ENCODE measurements around the gene RPS6KB1.
"Not testable (repeated sequence)": the region's sequence is repeated elsewhere in the genome, so short reads cannot be mapped to it uniquely, and the experiment has no call there.

Gene RPS6KB1

GRCh38 chr17:59916446-59916845 is 23.5 kb downstream of the RPS6KB1 start:
- no peak for ATAC-seq
- TF ChIP-seq ISL1 (CRISPR knock-in tag; IDR thresholded peaks at IDR 0.05): no peak
- no peak for TF ChIP-seq TCF4 (CRISPR knock-in tag; IDR thresholded peaks at IDR 0.05; ENCODE audit: borderline replicate concordance)
- TF ChIP-seq CSRNP3 (CRISPR knock-in tag; IDR thresholded peaks at IDR 0.05): no peak
- no peak for TF ChIP-seq ESRRG (CRISPR knock-in tag; IDR thresholded peaks at IDR 0.05)
- TF ChIP-seq CSDC2 (CRISPR knock-in tag; IDR thresholded peaks at IDR 0.05): no peak
- no peak for TF ChIP-seq ZNF565 (CRISPR knock-in tag; conservative IDR thresholded peaks at IDR 0.05; ENCODE audit: low read depth)
- no peak for TF ChIP-seq ZNF8 (CRISPR knock-in tag; IDR thresholded peaks at IDR 0.05)
- no peak for TF ChIP-seq RARB (CRISPR knock-in tag; IDR thresholded peaks at IDR 0.05)
- no peak for TF ChIP-seq CREB5 (CRISPR knock-in tag; IDR thresholded peaks at IDR 0.05; ENCODE audit: low read depth)
- TF ChIP-seq ZFP30 (CRISPR knock-in tag; IDR thresholded peaks at IDR 0.05): no peak
- TF ChIP-seq OSR1 (CRISPR knock-in tag; IDR thresholded peaks at IDR 0.05): no peak

- ATAC-seq: not testable (repeated sequence)
These were observed 27.7 kb downstream of the RPS6KB1 start for GRCh38 chr17:59920637-59921036.

- ATAC-seq: not testable (repeated sequence)
These were observed 37.2 kb downstream of the RPS6KB1 start for GRCh38 chr17:59930121-59930520.

GRCh38 chr17:59930768-59931167 is 37.8 kb downstream of the RPS6KB1 start:
- not testable (repeated sequence) for ATAC-seq

- not testable (repeated sequence) for ATAC-seq
These were observed 40.4 kb downstream of the RPS6KB1 start for GRCh38 chr17:59933317-59933716.

GRCh38 chr17:59940697-59941096 is 47.8 kb downstream of the RPS6KB1 start:
- not testable (repeated sequence) for ATAC-seq

GRCh38 chr17:59941131-59941530 is 48.2 kb downstream of the RPS6KB1 start:
- TF ChIP-seq SNAI2 (CRISPR knock-in tag; IDR thresholded peaks at IDR 0.05): no peak
- no peak for TF ChIP-seq RARB (CRISPR knock-in tag; IDR thresholded peaks at IDR 0.05)
- TF ChIP-seq CSRNP3 (CRISPR knock-in tag; IDR thresholded peaks at IDR 0.05): no peak
- TF ChIP-seq ZFP3 (CRISPR knock-in tag; IDR thresholded peaks at IDR 0.05): no peak
- TF ChIP-seq ZNF70 (CRISPR knock-in tag; IDR thresholded peaks at IDR 0.05): no peak
- TF ChIP-seq POU6F1 (CRISPR knock-in tag; IDR thresholded peaks at IDR 0.05; ENCODE audit: borderline replicate concordance, low read depth): no peak
- no peak for TF ChIP-seq ESRRG (CRISPR knock-in tag; IDR thresholded peaks at IDR 0.05)
- TF ChIP-seq ARNTL (CRISPR knock-in tag; IDR thresholded peaks at IDR 0.05; ENCODE audit: borderline replicate concordance, low read depth): no peak
- no peak for TF ChIP-seq PATZ1 (CRISPR knock-in tag; IDR thresholded peaks at IDR 0.05; ENCODE audit: borderline replicate concordance)
- TF ChIP-seq CREB5 (CRISPR knock-in tag; IDR thresholded peaks at IDR 0.05; ENCODE audit: low read depth): no peak
- no peak for TF ChIP-seq CSDC2 (CRISPR knock-in tag; IDR thresholded peaks at IDR 0.05)
- no peak for TF ChIP-seq ZFP30 (CRISPR knock-in tag; IDR thresholded peaks at IDR 0.05)
- no peak for TF ChIP-seq BACH2 (CRISPR knock-in tag; IDR thresholded peaks at IDR 0.05; ENCODE audit: borderline replicate concordance)
- no peak for TF ChIP-seq GLIS3 (CRISPR knock-in tag; IDR thresholded peaks at IDR 0.05)
- no peak for ATAC-seq

GRCh38 chr17:59946433-59946832 is 53.5 kb downstream of the RPS6KB1 start:
- ATAC-seq: not testable (repeated sequence)

- ATAC-seq: not testable (repeated sequence)
These were observed 54.4 kb downstream of the RPS6KB1 start for GRCh38 chr17:59947310-59947709.
